Nephron (organoid): ENCODE results near the gene MYG1.

Experiments used
- H3K27ac Mint-ChIP-seq, 3 experiments: 2 replicates each; pipeline ENCODE4 v1.8.0; 2020; ENCODE audit warnings: mixed read lengths in 3 of 3, mild to moderate bottlenecking in 2 of 3, moderate library complexity in 1 of 3
- H3K27me3 Mint-ChIP-seq: 2 replicates; pipeline ENCODE4 v1.8.0; 2021; ENCODE audit warnings: low read depth, mild to moderate bottlenecking, moderate library complexity, mixed read lengths
- H3K36me3 Mint-ChIP-seq: 2 replicates; pipeline ENCODE4 v1.8.0; 2020; ENCODE audit warnings: low read depth, mixed read lengths
- H3K4me1 Mint-ChIP-seq: 2 replicates; pipeline ENCODE4 v1.8.0; 2020; ENCODE audit warnings: mixed read lengths
- H3K4me3 Mint-ChIP-seq, 3 experiments: 2 replicates each; pipeline ENCODE4 v1.8.0; 2020; ENCODE audit warnings: mild to moderate bottlenecking in 3 of 3, mixed read lengths in 3 of 3, moderate library complexity in 2 of 3
- H3K9me3 Mint-ChIP-seq: 2 replicates; pipeline ENCODE4 v1.8.0; 2020; ENCODE audit warnings: mixed read lengths
- TF ChIP-seq, protein P1 (sequence below), 3 experiments: fragments of 200-600 bp; sonication (generic); IDR thresholded peaks; one replicate each; pipeline ENCODE4 v1.5.0; 2021; ENCODE audit warnings: antibody characterized with exemption in 3 of 3; ENCODE audit not compliant: unreplicated experiment in 3 of 3

The MYG1 gene

DNA sequence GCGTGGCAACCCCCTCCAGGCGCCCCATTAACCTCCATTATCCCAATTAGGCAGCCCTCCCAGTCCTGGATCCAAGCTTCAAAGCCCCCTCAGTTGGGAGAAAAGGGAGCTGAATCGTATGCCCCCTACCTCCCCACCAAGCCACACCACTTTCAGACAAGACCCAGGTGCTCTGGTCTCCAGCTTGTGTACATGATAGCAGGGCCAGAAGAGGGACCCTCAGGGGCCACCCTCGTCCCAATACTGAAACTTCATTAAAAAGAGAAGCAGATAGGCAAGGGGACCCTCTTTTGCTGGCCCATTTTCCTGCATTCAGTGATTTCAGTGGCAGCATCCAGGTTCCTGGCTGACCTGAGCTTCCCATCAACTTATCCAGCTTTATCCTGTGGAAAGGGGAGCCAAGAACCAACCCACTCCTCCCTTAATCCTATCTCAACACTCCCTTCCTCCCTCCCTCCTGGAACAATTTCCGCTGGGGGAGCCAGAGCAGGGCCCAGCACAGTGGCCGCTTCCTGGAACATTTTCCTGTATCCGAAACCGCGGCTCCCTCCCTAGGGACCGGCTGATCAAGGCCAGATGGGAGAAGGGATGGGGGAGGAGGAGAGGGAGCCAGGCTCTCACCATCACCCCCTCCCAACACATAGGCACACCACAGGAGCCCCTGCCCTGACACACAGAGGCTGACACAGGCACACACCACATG lies 46.1 kb downstream of the MYG1 start:
- peaks cover 15% of the 10 kb centered on the region for H3K27me3 Mint-ChIP-seq
- peaks cover 26% of the 10 kb centered on the region for H3K4me1 Mint-ChIP-seq
- TF ChIP-seq, protein P1, sequence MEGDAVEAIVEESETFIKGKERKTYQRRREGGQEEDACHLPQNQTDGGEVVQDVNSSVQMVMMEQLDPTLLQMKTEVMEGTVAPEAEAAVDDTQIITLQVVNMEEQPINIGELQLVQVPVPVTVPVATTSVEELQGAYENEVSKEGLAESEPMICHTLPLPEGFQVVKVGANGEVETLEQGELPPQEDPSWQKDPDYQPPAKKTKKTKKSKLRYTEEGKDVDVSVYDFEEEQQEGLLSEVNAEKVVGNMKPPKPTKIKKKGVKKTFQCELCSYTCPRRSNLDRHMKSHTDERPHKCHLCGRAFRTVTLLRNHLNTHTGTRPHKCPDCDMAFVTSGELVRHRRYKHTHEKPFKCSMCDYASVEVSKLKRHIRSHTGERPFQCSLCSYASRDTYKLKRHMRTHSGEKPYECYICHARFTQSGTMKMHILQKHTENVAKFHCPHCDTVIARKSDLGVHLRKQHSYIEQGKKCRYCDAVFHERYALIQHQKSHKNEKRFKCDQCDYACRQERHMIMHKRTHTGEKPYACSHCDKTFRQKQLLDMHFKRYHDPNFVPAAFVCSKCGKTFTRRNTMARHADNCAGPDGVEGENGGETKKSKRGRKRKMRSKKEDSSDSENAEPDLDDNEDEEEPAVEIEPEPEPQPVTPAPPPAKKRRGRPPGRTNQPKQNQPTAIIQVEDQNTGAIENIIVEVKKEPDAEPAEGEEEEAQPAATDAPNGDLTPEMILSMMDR (IDR thresholded peaks at IDR 0.05; ENCODE audit: unreplicated experiment in 3 of 3) = no peak
- H3K36me3 Mint-ChIP-seq = no peaks in the 10 kb centered on the region
- no peaks in the 10 kb centered on the region for H3K9me3 Mint-ChIP-seq
- H3K4me3 Mint-ChIP-seq = peak overlapping the region; percentile 98 to 99 (median 98)
- H3K27ac Mint-ChIP-seq = peak overlapping the region; percentile 89 to 96 (median 92)

DNA sequence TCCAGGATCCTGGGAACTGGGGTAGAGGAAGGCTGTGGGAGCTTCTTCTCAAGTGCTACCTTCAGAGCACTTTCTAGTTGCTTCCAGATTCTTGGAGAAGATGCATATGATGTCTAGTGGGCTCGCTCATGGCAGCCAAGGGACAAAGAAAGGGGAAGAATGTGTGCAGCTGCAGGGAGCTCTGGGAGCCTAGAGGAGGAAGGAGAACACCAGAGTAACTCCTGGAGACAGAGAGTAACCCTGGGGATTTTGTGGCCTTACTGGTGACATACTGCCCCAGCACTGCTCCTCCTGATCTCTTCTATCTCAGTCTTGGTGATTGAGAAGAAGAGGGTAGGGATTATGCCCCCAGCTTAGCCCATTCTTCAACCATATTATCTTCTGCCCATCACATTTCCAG lies 47.0 kb downstream of the MYG1 start:
- Mint-ChIP-seq H3K27ac (peak overlapping the region in 1 of 3 experiments; percentile 92), H3K36me3 (no peaks in the 10 kb centered on the region), H3K4me3 (peak overlapping the region in 1 of 3 experiments; percentile 64), H3K4me1 (peaks cover 26% of the 10 kb centered on the region), H3K9me3 (no peaks in the 10 kb centered on the region), H3K27me3 (peaks cover 15% of the 10 kb centered on the region)
- TF ChIP-seq, protein P1 (IDR thresholded peaks at IDR 0.05; ENCODE audit: unreplicated experiment in 3 of 3) = no peak

DNA sequence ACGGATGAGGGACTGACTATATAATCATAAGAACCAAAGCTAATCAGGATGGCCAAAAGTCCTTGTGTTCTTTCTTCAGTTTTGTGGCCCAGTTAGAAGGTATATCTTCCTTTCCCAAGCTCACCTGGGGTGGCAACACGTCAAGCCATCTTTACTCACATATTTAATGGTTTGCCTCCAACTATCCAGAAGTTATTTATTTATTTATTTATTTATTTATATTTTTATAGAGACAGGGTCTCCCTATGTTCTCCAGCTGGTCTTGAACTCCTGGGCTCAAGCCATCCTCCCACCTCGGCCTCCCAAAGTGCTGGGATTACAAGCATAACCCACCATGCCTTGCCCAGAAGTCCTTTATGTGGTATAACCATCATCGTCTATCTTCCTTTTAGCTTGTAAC lies 48.4 kb downstream of the MYG1 start:
- Mint-ChIP-seq H3K4me3 (no peak overlapping the region), H3K36me3 (no peaks in the 10 kb centered on the region), H3K4me1 (peaks cover 31% of the 10 kb centered on the region), H3K27ac (no peak overlapping the region), H3K9me3 (no peaks in the 10 kb centered on the region), H3K27me3 (peaks cover 10% of the 10 kb centered on the region)
- TF ChIP-seq, protein P1 (IDR thresholded peaks at IDR 0.05; ENCODE audit: unreplicated experiment in 3 of 3) = no peak

DNA sequence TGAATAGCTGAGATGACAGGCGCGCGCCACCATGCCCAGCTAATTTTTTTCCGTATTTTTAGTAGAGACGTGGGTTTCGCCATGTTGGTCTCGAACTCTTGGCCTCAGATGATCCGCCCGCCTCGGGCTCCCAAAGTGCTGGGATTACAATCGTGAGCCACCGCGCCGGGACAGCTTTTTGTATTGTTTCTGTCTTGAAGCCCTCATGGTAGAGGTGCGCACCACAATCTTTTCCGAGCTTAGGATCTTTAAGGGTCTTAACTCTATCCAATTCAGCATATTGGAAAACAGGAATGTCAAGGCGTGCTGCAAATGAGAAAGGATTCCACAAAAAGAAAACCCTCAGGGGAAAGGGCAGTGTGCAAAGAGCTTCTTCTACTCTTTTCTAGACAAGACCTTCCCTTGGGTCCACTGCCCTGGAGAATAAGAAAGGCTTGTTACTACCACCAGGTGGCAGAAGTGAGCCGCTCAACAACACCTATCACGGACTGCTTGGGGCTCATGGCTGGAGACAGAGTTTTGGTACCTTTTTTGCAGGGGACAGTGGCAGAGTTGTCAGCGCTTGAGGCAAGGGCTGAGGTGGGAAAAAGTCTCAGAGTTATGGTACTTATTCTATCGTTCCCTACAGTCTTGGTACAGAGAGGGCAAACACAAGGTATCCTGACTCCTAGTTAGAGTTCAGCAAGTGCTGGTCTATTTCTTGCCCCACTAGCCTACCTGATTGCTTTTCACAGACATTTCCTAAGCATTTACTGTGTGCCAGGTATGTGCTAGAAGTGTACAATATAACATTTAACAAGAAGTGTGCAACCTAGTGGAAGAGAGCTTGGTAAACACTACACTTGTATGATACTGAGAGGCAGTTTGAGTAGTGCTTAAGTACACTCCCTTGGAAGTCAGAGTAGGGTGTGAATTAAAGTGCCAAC lies 53.1 kb downstream of the MYG1 start:
- Mint-ChIP-seq H3K4me3 (no peak overlapping the region), H3K27me3 (no peaks in the 10 kb centered on the region), H3K9me3 (no peaks in the 10 kb centered on the region), H3K36me3 (no peaks in the 10 kb centered on the region), H3K4me1 (peaks cover 7% of the 10 kb centered on the region), H3K27ac (peak overlapping the region; percentile 35 to 74 (median 59))
- TF ChIP-seq, protein P1 (IDR thresholded peaks at IDR 0.05; ENCODE audit: unreplicated experiment in 3 of 3) = peak; percentile 80 to 87 (median 81)

DNA sequence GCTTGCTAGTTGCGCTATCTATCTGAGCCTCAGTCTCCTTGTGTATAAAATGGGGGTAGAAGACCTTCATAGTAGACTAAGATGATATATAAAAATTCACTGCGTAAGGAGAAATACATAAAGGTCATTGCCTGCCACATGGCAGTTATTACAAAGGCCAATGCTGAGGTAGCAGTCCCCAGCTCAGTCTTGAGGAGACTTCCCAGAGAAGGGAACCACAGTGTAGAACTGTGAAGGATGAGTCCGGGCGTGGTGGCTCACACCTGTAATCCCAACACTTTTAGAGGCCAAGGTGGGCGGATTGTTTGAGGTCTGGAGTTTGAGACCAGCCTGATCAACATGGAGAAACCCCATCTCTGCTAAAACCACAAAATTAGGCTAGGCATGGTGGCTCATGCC lies 53.8 kb downstream of the MYG1 start:
- Mint-ChIP-seq H3K27ac (no peak overlapping the region), H3K36me3 (no peaks in the 10 kb centered on the region), H3K27me3 (no peaks in the 10 kb centered on the region), H3K9me3 (no peaks in the 10 kb centered on the region), H3K4me1 (peaks cover 7% of the 10 kb centered on the region), H3K4me3 (no peak overlapping the region)
- TF ChIP-seq, protein P1 (IDR thresholded peaks at IDR 0.05; ENCODE audit: unreplicated experiment in 3 of 3) = no peak
